WTC11 (cell line): Measurements from ENCODE around the gene MAN1B1. TPM values are rescaled to one million over a fixed set of nuclear protein-coding genes. Genes with fewer than 3 reads are reported as not detected.

Experiments used
- ATAC-seq: fragments of 200-7000 bp; cut with Tn5 transposase; 2 replicates; pipeline ENCODE4 v1.10.0; 2021; ENCODE audit warnings: mild to moderate bottlenecking, moderate library complexity
- CTCF ChIA-PET: fragments of 300-600 bp; sonication (Branson Sonifier 250); formaldehyde crosslinking; loops from one replicate; lab custom pipeline; 2021; ENCODE audit warnings: antibody characterized with exemption; lab: Charles Lee
- POLR2A ChIA-PET: fragments of 350-600 bp; sonication (Branson Sonifier 250); formaldehyde crosslinking; loops from one replicate; lab custom pipeline; 2021; ENCODE audit warnings: antibody characterized with exemption; lab: Charles Lee
- DNase-seq: peaks from one replicate; pipeline ENCODE4 v3.0.0; 2021; ENCODE audit warnings: low spot score
- H3K27ac Mint-ChIP-seq: 2 replicates; pipeline ENCODE4 v1.8.0; 2021; ENCODE audit warnings: mixed read lengths
- H3K27me3 Mint-ChIP-seq: 2 replicates; pipeline ENCODE4 v1.8.0; 2021; ENCODE audit warnings: low read depth, mild to moderate bottlenecking, moderate library complexity, mixed read lengths
- H3K36me3 Mint-ChIP-seq: 2 replicates; pipeline ENCODE4 v1.8.0; 2021; ENCODE audit warnings: mixed read lengths
- H3K4me1 Mint-ChIP-seq: 2 replicates; pipeline ENCODE4 v1.8.0; 2022; ENCODE audit warnings: mixed read lengths
- H3K4me3 Mint-ChIP-seq: 2 replicates; pipeline ENCODE4 v1.8.0; 2021; ENCODE audit warnings: mild to moderate bottlenecking, moderate library complexity, mixed read lengths
- H3K9me3 Mint-ChIP-seq: 2 replicates; pipeline ENCODE4 v1.8.0; 2021; ENCODE audit warnings: mixed read lengths
- FOXJ3 ChIP-seq: sonication (generic); formaldehyde crosslinking; IDR thresholded peaks from 2 replicates; pipeline ENCODE4 v1.9.0; 2021; ENCODE audit warnings: missing genetic modification reagents, mild to moderate bottlenecking, borderline replicate concordance
- FOXP1 ChIP-seq: sonication (generic); formaldehyde crosslinking; IDR thresholded peaks from 2 replicates; pipeline ENCODE4 v1.8.0; 2022; ENCODE audit warnings: missing genetic modification reagents, mild to moderate bottlenecking, moderate library complexity, borderline replicate concordance
- GABPB1 ChIP-seq: sonication (generic); formaldehyde crosslinking; IDR thresholded peaks from 2 replicates; pipeline ENCODE4 v1.8.1; 2023; ENCODE audit warnings: mild to moderate bottlenecking, missing genetic modification reagents
- GTF2I ChIP-seq: fragments of 250-450 bp; sonication (Bioruptor Pico); conservative IDR thresholded peaks from 2 replicates; pipeline ENCODE4 v1.4.0; 2021; ENCODE audit warnings: mild to moderate bottlenecking
- NFE2L1 ChIP-seq: sonication (generic); formaldehyde crosslinking; IDR thresholded peaks from 2 replicates; pipeline ENCODE4 v1.8.1; 2023; ENCODE audit warnings: missing genetic modification reagents
- NR2C2 ChIP-seq: sonication (generic); formaldehyde crosslinking; IDR thresholded peaks from 2 replicates; pipeline ENCODE4 v1.8.0; 2022; ENCODE audit warnings: mild to moderate bottlenecking, missing genetic modification reagents
- RELA ChIP-seq: sonication (generic); formaldehyde crosslinking; IDR thresholded peaks from 2 replicates; pipeline ENCODE4 v1.8.1; 2022; ENCODE audit warnings: missing genetic modification reagents, mild to moderate bottlenecking, borderline replicate concordance
- SMAD4 ChIP-seq: sonication (generic); formaldehyde crosslinking; IDR thresholded peaks from 2 replicates; pipeline ENCODE4 v1.8.0; 2022; ENCODE audit warnings: mild to moderate bottlenecking, missing genetic modification reagents
- SP1 ChIP-seq: sonication (generic); formaldehyde crosslinking; conservative IDR thresholded peaks from 2 replicates; pipeline ENCODE4 v1.8.1; 2022; ENCODE audit warnings: missing genetic modification reagents
- ZBTB21 ChIP-seq: sonication (generic); formaldehyde crosslinking; IDR thresholded peaks from 2 replicates; pipeline ENCODE4 v1.8.1; 2023; ENCODE audit warnings: mild to moderate bottlenecking, missing genetic modification reagents, borderline replicate concordance
- ZNF219 ChIP-seq: sonication (generic); formaldehyde crosslinking; IDR thresholded peaks from 2 replicates; pipeline ENCODE4 v1.8.0; 2023; ENCODE audit warnings: missing genetic modification reagents, mild to moderate bottlenecking, borderline replicate concordance
- ZNF423 ChIP-seq: fragments of 250-450 bp; sonication (Bioruptor Pico); IDR thresholded peaks from 2 replicates; pipeline ENCODE4 v2.1.2; 2022; ENCODE audit warnings: mild to moderate bottlenecking, moderate library complexity
- total RNA-seq: library from RNA; stranded (reverse); gene quantifications from 3 replicates; pipeline ENCODE4 v1.2.3, GENCODE V29; 2021
- TF ChIP-seq, protein P1 (sequence below): fragments of 200-600 bp; IDR thresholded peaks from 2 replicates; pipeline ENCODE4 v1.8.0; 2022; ENCODE audit warnings: antibody characterized with exemption
- TF ChIP-seq, protein P2 (sequence below): sonication (generic); formaldehyde crosslinking; IDR thresholded peaks from 2 replicates; pipeline ENCODE4 v1.8.0; 2022; ENCODE audit warnings: mild to moderate bottlenecking, missing genetic modification reagents
- TF ChIP-seq, protein P3 (sequence below): sonication (generic); formaldehyde crosslinking; IDR thresholded peaks from 2 replicates; pipeline ENCODE4 v1.8.1; 2022; ENCODE audit warnings: mild to moderate bottlenecking, moderate library complexity, missing genetic modification reagents
- TF ChIP-seq, protein P4 (sequence below): fragments of 250-450 bp; sonication (Bioruptor Pico); IDR thresholded peaks from 2 replicates; pipeline ENCODE4 v1.8.0; 2021; ENCODE audit warnings: mild to moderate bottlenecking
- TF ChIP-seq, protein P5 (sequence below): fragments of 250-450 bp; sonication (Bioruptor Pico); IDR thresholded peaks from 2 replicates; pipeline ENCODE4 v1.9.0; 2021; ENCODE audit warnings: mild to moderate bottlenecking
- TF ChIP-seq, protein P6 (sequence below): sonication (generic); formaldehyde crosslinking; IDR thresholded peaks from 2 replicates; pipeline ENCODE4 v1.8.1; 2023; ENCODE audit warnings: mild to moderate bottlenecking, missing genetic modification reagents, moderate library complexity
- TF ChIP-seq, protein P7 (sequence below): sonication (generic); formaldehyde crosslinking; IDR thresholded peaks from 2 replicates; pipeline ENCODE4 v1.8.0; 2022; ENCODE audit warnings: mild to moderate bottlenecking, missing genetic modification reagents

The MAN1B1 gene
- total RNA-seq, 1 experiment from 2014 or later: 57.1 TPM

DNA sequence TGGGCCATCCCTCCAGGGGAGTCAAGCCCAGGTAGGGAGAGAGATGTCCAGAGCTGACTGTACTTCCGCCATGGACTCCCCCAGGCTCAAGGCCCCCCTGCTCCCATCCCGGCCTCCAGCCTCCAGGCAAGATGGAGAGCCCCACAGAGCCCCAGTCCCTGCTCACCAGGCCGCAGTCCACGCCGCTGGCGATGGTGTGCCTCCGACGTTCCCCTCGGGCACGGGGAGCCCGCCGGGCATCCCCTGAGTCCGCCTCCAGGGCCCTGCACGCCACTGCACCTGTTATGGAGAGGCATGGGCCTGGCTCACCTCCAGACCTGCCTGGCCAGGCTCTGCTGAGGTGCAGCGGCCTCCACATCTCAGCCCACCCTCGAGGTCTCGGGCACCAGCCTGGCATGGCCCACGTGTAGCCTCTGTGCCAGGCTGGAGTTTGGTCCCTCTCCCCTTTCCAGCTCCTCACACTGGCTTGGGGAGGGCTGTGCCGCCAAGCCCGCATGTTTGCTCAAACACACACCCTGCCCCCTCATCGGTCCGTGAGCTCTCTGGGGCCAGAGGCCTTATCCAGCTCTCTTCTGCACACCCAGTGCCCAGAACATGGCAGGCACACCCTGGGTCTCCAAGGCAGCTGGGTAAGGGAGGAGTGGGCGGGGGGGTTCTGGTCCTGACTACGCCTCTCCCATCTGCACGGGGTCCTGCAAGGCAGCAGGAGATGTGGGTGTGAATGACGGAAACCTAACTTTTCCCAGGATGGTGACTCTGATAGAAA lies 20.5 kb upstream of the MAN1B1 start:
- POLR2A ChIA-PET: interaction anchor here (0.9 to 1.0 kb wide), 2 partner anchors 20 to 21 kb away, joined by 3 read pairs; partner anchors contain the start of gene MAN1B1
- CTCF ChIA-PET: interaction anchor here (0.7 to 10.4 kb wide), 10 partner anchors 10 to 171 kb away, joined by 3 to 240 read pairs (median 20); partner anchors contain the start of genes ENTPD2, MAN1B1 and SSNA1
- DNase-seq (no peak), ATAC-seq (no peak)
- Mint-ChIP-seq H3K27me3 (peaks cover 3% of the 10 kb centered on the region; the same call in 1 of the 2 replicates), H3K4me1 (peaks cover 17% of the 10 kb centered on the region), H3K9me3 (no peaks in the 10 kb centered on the region), H3K4me3 (no peak overlapping the region), H3K36me3 (peaks cover 3% of the 10 kb centered on the region), H3K27ac (no peak overlapping the region)
- no peak for TF ChIP-seq ZNF219 (CRISPR knock-in tag)
- no peak for TF ChIP-seq FOXJ3 (CRISPR knock-in tag)
- no peak for TF ChIP-seq RELA (CRISPR knock-in tag)

DNA sequence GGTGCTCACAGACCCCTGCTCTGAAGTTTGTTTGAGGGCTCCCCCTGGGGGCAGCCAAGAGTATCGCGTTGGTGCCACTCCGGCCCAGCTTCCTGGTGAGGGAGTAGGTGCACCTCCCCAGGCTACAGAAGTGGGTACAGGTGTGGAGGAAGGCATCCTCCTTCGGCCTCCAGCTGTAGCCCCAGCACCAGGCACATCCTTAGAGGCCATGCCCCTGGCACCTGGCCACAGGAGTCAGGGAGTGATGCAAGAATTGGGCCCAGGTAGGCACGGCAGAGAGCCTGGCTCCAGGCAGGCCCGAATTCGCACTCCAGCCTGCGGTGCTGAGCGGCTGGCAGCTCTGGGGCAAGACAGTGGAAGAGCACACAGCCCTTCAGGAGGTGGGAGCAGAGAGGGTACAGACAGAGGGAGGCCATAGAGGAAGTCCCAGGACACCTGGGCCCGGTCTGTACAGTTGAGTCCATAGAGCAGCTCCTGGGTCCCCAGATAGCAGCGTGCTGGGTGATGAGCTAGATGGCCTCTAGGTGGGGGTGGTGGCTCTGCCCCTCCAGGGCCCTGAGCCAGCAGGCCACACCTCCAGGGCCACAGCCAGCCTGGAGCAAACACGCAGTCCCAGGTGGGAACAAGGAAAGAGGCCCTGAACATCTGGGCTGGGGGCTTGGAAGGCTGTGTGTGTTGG lies 18.8 kb upstream of the MAN1B1 start:
- ChIA-PET POLR2A (interaction anchor here (0.6 to 1.0 kb wide), 5 partner anchors 19 to 268 kb away, joined by 3 to 4 read pairs (median 3); partner anchors contain the start of genes MAN1B1 and TUBB4B), CTCF (interaction anchor here (0.6 to 10.4 kb wide), 84 partner anchors 10 to 725 kb away, joined by 3 to 240 read pairs (median 5); partner anchors contain the start of genes ABCA2, AJM1, CLIC3 and CYSRT1)
- Mint-ChIP-seq H3K4me3 (peak overlapping the region; percentile 69), H3K4me1 (peaks cover 20% of the 10 kb centered on the region), H3K36me3 (peaks cover 3% of the 10 kb centered on the region), H3K27ac (peak overlapping the region; percentile 90), H3K27me3 (no peaks in the 10 kb centered on the region), H3K9me3 (no peaks in the 10 kb centered on the region)
- ATAC-seq (peak; percentile 62), DNase-seq (peak; percentile 90)
- 0 out of 2 replicates have a peak, but pooled peaks have one; percentile 24 for TF ChIP-seq FOXP1 (CRISPR knock-in tag)
- 0 out of 2 replicates have a peak, but pooled peaks have one; percentile 25 for TF ChIP-seq SP1 (CRISPR knock-in tag)
- peak; percentile 84 for TF ChIP-seq ZNF423
- TF ChIP-seq, protein P1, sequence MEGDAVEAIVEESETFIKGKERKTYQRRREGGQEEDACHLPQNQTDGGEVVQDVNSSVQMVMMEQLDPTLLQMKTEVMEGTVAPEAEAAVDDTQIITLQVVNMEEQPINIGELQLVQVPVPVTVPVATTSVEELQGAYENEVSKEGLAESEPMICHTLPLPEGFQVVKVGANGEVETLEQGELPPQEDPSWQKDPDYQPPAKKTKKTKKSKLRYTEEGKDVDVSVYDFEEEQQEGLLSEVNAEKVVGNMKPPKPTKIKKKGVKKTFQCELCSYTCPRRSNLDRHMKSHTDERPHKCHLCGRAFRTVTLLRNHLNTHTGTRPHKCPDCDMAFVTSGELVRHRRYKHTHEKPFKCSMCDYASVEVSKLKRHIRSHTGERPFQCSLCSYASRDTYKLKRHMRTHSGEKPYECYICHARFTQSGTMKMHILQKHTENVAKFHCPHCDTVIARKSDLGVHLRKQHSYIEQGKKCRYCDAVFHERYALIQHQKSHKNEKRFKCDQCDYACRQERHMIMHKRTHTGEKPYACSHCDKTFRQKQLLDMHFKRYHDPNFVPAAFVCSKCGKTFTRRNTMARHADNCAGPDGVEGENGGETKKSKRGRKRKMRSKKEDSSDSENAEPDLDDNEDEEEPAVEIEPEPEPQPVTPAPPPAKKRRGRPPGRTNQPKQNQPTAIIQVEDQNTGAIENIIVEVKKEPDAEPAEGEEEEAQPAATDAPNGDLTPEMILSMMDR: peak; percentile 81
- TF ChIP-seq, protein P2, sequence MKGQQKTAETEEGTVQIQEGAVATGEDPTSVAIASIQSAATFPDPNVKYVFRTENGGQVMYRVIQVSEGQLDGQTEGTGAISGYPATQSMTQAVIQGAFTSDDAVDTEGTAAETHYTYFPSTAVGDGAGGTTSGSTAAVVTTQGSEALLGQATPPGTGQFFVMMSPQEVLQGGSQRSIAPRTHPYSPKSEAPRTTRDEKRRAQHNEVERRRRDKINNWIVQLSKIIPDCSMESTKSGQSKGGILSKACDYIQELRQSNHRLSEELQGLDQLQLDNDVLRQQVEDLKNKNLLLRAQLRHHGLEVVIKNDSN (CRISPR knock-in tag): no peak

DNA sequence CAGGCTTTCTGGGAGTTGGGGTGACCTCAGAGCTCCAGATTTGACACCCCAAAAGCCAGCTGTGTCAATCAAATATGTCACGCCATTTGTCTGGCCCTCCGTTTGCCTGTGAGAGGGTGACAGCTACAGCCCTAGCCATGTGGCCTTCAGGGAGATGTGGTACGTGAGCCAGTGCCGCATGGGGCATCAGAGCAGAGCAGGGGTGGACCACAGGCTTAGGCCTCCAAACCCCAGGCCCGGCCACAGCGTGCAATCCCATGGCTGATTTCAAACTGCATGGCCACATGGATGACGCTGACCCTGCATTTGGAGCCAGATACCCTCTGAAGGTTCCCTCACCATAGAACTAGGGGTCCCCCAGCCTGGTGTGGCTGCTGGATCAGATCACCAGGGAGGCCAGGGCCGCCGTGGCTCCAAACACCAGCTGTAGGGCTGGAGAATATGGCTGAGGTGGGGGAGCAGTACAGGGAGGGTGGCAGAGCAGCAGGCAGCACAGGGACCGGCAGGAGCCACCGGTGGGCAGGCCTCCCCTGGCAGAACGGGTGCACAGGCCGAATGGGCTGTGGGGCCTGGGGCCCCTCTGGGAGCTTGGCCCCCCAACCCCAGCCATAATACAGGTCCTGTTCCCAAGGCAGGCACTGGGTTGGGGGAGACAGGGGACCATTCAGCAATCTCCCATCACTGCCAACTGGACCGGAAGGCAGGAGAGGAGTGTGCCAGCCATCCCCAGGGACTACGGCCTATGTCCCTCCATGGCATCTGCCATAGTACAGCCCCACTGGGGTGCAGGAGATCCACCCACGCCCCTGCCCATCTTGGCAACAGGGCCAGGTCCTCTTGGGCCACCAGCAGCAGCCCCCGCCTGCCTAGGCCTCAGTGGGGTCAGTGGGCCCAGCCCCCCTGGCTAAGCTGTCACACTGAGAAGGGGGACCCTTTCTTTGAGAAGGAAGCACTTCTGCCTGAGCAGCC lies 18.0 kb upstream of the MAN1B1 start:
- Mint-ChIP-seq H3K4me1 (peaks cover 20% of the 10 kb centered on the region), H3K9me3 (no peaks in the 10 kb centered on the region), H3K4me3 (peak overlapping the region; percentile 69), H3K36me3 (peaks cover 3% of the 10 kb centered on the region), H3K27ac (no peak overlapping the region), H3K27me3 (no peaks in the 10 kb centered on the region)
- no peak for DNase-seq
- POLR2A ChIA-PET: interaction anchor here (0.7 to 2.9 kb wide), 4 partner anchors 18 to 172 kb away, joined by 3 to 21 read pairs (median 4); partner anchors contain the start of genes MAN1B1 and TUBB4B
- no peak for ATAC-seq
- CTCF ChIA-PET: interaction anchor here (0.6 to 10.4 kb wide), 74 partner anchors 9 to 340 kb away, joined by 3 to 240 read pairs (median 7); partner anchors contain the start of genes ABCA2, CYSRT1, DPP7 and ENTPD2
- TF ChIP-seq NFE2L1 (CRISPR knock-in tag) (no peak), GTF2I (CRISPR knock-in tag) (no peak), GABPB1 (CRISPR knock-in tag) (no peak), NR2C2 (no peak), SMAD4 (CRISPR knock-in tag) (no peak), ZBTB21 (CRISPR knock-in tag) (no peak)
- TF ChIP-seq, protein P3, sequence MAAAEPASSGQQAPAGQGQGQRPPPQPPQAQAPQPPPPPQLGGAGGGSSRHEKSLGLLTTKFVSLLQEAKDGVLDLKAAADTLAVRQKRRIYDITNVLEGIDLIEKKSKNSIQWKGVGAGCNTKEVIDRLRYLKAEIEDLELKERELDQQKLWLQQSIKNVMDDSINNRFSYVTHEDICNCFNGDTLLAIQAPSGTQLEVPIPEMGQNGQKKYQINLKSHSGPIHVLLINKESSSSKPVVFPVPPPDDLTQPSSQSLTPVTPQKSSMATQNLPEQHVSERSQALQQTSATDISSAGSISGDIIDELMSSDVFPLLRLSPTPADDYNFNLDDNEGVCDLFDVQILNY (CRISPR knock-in tag): no peak
- TF ChIP-seq, protein P4, sequence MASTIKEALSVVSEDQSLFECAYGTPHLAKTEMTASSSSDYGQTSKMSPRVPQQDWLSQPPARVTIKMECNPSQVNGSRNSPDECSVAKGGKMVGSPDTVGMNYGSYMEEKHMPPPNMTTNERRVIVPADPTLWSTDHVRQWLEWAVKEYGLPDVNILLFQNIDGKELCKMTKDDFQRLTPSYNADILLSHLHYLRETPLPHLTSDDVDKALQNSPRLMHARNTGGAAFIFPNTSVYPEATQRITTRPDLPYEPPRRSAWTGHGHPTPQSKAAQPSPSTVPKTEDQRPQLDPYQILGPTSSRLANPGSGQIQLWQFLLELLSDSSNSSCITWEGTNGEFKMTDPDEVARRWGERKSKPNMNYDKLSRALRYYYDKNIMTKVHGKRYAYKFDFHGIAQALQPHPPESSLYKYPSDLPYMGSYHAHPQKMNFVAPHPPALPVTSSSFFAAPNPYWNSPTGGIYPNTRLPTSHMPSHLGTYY (CRISPR knock-in tag): no peak
- TF ChIP-seq, protein P5, sequence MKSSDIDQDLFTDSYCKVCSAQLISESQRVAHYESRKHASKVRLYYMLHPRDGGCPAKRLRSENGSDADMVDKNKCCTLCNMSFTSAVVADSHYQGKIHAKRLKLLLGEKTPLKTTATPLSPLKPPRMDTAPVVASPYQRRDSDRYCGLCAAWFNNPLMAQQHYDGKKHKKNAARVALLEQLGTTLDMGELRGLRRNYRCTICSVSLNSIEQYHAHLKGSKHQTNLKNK (CRISPR knock-in tag): no peak
- TF ChIP-seq, protein P6, sequence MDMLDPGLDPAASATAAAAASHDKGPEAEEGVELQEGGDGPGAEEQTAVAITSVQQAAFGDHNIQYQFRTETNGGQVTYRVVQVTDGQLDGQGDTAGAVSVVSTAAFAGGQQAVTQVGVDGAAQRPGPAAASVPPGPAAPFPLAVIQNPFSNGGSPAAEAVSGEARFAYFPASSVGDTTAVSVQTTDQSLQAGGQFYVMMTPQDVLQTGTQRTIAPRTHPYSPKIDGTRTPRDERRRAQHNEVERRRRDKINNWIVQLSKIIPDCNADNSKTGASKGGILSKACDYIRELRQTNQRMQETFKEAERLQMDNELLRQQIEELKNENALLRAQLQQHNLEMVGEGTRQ (CRISPR knock-in tag): no peak
- TF ChIP-seq, protein P7, sequence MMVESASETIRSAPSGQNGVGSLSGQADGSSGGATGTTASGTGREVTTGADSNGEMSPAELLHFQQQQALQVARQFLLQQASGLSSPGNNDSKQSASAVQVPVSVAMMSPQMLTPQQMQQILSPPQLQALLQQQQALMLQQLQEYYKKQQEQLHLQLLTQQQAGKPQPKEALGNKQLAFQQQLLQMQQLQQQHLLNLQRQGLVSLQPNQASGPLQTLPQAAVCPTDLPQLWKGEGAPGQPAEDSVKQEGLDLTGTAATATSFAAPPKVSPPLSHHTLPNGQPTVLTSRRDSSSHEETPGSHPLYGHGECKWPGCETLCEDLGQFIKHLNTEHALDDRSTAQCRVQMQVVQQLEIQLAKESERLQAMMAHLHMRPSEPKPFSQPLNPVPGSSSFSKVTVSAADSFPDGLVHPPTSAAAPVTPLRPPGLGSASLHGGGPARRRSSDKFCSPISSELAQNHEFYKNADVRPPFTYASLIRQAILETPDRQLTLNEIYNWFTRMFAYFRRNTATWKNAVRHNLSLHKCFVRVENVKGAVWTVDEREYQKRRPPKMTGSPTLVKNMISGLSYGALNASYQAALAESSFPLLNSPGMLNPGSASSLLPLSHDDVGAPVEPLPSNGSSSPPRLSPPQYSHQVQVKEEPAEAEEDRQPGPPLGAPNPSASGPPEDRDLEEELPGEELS (CRISPR knock-in tag): no peak
